NCI-H748 treated with DMSO at 0.1 percent for 48 hours (cell line): ENCODE data around the gene FMO2.

Experiments
- DNase-seq: peaks from one replicate; lab custom pipeline; 2025; lab: John Stamatoyannopoulos, UW

The FMO2 gene

GRCh38 chr1:171174560-171175294, 10.4 kb upstream of the FMO2 start:
- DNase-seq, result no peak

- DNase-seq, result no peak
Observed at GRCh38 chr1:171177261-171177660, 7.8 kb upstream of the FMO2 start.

- no peak for DNase-seq
Observed at GRCh38 chr1:171179318-171180227, 5.5 kb upstream of the FMO2 start.

- no peak for DNase-seq
Observed at GRCh38 chr1:171180670-171181069, 4.4 kb upstream of the FMO2 start.

- peak; percentile 43 for DNase-seq
Observed at GRCh38 chr1:171188388-171189266, 3.5 kb downstream of the FMO2 start.

GRCh38 chr1:171191992-171192391, 6.9 kb downstream of the FMO2 start:
- no peak for DNase-seq

GRCh38 chr1:171195767-171196166, 10.7 kb downstream of the FMO2 start:
- DNase-seq, result no peak

- no peak for DNase-seq
Observed at GRCh38 chr1:171196351-171196750, 11.3 kb downstream of the FMO2 start.

GRCh38 chr1:171198081-171198480, 13.0 kb downstream of the FMO2 start:
- no peak for DNase-seq

GRCh38 chr1:171204296-171204695, 19.2 kb downstream of the FMO2 start:
- DNase-seq, result no peak

- no peak for DNase-seq
Observed at GRCh38 chr1:171206204-171206977, 21.3 kb downstream of the FMO2 start.

GRCh38 chr1:171206978-171207355, 21.9 kb downstream of the FMO2 start:
- no peak for DNase-seq

GRCh38 chr1:171207377-171207776, 22.3 kb downstream of the FMO2 start:
- no peak for DNase-seq

GRCh38 chr1:171210355-171210754, 25.3 kb downstream of the FMO2 start:
- no peak for DNase-seq

GRCh38 chr1:171212607-171213351, 27.7 kb downstream of the FMO2 start:
- no peak for DNase-seq

- DNase-seq, result no peak
Observed at GRCh38 chr1:171213559-171214454, 28.7 kb downstream of the FMO2 start.

- DNase-seq, result no peak
Observed at GRCh38 chr1:171217658-171218443, 32.8 kb downstream of the FMO2 start.

- no peak for DNase-seq
Observed at GRCh38 chr1:171218661-171219060, 33.6 kb downstream of the FMO2 start.
